Activated CD4-positive, alpha-beta T cell treated with anti-CD3 and anti-CD28 coated beads, Interleukin-2, Interleukin-4, amounts not matched to agents 100 ng/mL and 50 ng/mL, durations not matched to agents 16 hours and 8 hours (primary cell): Measurements from ENCODE around the gene KCNJ9.

Experiments
- DNase-seq: peaks from one replicate; pipeline ENCODE4 v3.0.0-alpha.2; 2020; ENCODE audit warnings: low spot score

KCNJ9 gene

GRCh38 chr1:160066829-160067745 lies 14.3 kb upstream of the KCNJ9 start:
- DNase-seq: no peak

GRCh38 chr1:160068225-160068624 lies 13.1 kb upstream of the KCNJ9 start:
- no peak for DNase-seq

DNA sequence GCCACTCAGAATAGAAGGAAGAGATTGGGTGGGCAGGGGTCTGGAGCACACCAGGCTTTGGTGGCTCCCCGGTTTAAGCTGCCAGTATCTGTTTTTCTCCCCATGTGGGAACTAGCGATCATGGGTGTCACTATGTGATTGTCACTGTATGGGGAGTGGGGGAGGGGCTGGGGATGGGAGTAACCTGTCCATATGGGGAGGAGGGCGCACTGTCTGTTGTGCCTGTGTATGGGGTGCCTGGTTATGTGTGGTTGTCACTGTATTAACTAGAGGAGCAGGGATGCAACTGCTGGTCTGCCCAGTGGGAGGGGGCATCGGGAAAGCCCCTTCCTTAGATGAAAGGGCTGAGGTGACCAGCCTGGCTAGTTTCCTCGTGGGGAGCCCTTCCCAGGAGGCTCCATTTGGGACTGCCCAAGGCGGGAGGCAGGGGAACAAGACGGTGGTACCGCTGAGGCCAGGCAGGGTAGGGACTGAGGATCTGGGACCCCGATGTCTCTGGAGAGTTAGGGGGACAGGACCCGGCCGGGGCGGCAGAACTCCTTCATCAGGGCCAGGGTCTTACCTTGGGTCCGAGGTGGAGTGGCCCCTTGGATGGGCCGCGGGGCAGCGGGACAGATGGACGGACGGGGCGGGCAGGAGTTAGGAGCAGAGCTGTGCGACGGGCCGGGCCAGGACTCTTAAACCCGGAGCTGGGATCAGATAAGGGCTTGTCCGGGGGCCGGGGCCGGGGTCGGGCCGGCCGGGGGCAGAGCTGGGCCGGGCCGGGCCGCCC lies 11.7 kb upstream of the KCNJ9 start, which contains the start of gene KCNJ10:
TSS of gene KCNJ10 (minus strand) at position 701 of the 772 bp plus-strand sequence. CDS start 27,628 bp downstream, outside the sequence.
- no peak for DNase-seq

DNA sequence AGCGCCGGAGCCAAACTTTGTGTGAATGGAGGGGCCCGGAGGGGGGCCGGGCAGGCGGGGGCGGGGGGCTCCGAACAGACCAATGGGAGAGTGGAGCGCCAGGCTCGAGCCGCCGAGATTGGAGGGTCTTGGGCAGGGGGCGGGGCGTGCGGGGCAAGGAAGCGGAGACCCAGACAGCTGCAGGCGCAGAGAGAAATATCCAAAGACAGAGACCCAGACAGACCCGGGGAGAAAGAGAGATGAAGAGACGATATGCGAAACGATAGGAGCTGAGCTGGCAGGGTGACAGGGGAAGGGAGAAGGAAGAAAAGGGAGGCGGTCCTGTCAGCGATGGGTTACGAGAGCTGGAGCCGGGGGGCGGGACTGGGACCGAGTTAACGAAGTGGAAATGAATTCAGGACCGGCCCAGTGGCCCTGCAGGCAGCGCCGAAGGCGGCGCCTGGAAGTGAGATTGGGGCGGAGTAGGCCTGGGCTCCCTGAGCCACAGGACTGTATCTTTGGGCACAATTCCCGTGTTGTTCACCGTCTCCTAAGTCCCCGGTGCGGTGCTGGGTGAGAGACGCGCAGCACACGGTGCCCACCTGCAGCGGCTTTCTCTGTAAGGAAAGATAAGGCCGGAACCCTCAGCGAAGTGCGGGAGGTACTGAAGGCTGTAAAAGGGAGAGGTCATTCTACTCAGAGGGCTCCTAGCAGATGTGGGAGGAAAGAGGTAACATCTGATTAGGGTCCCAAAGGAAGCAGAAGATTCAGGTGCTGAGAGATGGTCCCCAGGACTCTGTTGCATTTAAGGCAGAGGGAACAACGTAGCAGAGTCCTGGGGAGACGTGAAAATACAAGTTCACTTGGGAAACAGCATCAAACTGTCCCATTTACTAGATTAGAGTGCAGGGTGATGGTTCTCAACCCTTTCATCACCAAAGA lies 10.8 kb upstream of the KCNJ9 start:
- peak; percentile 28 for DNase-seq

- no peak for DNase-seq
Measured at GRCh38 chr1:160071289-160071688, 10.0 kb upstream of the KCNJ9 start.

DNA sequence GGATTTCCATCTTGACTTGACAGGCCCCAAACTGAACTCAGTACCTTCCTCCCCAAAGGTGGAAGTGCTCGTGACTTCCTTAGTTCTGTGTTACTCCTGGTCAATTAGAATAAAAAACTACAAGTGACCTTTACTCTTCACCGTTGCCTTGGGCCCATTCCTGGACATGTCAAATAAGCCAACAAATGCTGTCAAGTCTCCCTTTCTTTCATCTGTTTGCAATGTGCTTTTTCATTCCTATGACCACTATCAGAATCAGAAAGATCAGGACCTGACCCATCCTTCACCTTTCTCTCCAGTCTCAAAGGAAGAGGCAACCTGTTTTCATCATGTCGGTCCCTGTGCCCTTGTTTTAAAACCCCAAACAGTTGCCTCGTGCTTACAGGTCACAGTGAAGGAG lies 6.5 kb upstream of the KCNJ9 start:
- DNase-seq: no peak

DNA sequence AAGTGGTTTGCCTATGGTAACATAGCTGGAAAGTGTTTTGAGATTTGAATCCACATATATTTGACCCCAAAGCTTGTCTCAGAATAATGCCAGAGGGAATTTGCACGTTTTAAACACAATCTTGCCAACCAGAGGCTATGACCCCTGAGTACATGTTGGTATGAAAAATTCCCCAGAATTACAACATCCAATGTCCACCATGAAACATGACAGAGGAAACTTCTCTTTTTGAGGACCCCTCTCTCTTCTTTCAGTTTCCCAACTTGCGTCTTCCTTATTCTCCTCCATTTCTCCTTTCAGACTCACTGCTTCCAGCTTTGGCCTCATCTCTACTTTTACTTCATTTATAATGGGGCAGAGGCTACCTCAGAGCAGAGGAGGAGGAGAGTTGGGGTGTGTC lies 5.5 kb upstream of the KCNJ9 start:
- no peak for DNase-seq

- DNase-seq: no peak
Measured at GRCh38 chr1:160076295-160076694, 5.0 kb upstream of the KCNJ9 start.

DNA sequence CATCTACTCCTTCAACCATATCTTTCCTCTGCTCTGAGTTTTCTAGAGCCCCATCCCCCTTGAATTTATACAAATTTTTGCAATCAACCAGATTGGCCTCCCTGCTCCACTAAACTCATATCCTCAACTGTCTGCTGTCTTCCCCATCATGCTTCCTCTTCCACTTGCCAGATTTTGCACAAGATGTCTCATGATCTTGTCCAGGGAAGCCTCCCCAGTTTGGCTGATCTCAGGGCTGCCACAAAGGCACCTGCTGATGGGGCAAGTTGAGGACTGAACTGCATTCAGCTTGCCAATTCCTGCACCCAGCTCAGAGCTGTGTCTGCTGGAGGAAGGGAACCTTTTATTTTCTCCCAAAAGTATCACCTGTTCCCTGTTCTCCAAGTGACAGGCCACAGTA lies 3.9 kb upstream of the KCNJ9 start:
- DNase-seq: no peak

DNA sequence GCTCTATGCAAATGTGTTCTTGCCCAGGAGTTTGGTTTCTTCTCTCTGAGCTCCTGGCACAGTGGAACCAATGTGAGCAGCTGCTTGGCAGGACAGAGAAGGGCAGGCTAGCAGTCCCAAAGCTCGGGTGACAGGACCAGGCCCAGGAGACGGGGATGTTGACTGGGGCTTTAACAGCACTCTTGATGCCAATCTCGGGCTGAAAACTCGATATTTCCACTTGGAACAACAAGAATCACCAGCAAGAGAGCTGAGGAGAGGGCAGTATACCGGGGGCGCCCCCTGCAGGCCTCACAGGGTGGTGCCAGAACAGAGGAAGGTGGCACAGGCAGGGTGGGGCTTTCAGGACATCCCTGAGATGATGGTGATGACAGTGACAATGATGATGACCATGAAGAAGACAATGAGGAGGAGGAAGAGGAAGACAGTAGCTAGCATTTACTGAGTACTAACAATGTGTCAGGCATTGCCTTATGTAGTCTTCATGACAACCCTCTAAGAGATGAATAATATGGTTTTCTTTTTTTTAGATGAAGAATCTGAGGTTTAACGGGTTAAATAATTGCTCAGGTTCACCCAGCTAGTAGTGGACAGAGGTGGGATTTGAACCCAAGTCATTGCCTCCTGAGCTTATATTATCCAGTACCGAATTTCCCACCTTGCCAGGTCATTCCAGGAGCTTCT lies 2.7 kb upstream of the KCNJ9 start:
- peak; percentile 68 for DNase-seq

DNA sequence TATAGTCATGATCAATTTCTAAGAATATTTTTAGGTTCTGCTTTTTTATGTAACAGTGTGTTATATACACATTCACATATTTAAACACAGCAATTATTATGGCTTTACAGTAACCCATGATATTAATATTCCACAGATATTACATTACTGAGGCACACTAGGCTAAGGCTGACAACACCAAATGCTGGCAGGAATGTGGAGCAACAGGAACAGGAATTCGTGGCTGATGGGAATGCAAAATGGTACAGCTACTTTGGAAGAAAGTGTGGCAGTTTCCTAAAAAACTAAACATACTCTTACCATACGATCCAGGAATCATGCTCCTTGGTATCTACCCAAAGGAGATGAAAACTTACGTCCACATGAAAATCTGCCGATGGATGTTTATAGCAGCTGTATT lies 1.9 kb upstream of the KCNJ9 start:
- no peak for DNase-seq

GRCh38 chr1:160080381-160081100 lies 797 bp upstream of the KCNJ9 start:
- DNase-seq: no peak

GRCh38 chr1:160082487-160082886 lies 1.1 kb downstream of the KCNJ9 start:
- DNase-seq: no peak

- DNase-seq: no peak
Measured at GRCh38 chr1:160082926-160083325, 1.6 kb downstream of the KCNJ9 start.

GRCh38 chr1:160083968-160084770 lies 2.8 kb downstream of the KCNJ9 start:
- peak; percentile 59 for DNase-seq

- no peak for DNase-seq
Measured at GRCh38 chr1:160084771-160085321, 3.5 kb downstream of the KCNJ9 start.

DNA sequence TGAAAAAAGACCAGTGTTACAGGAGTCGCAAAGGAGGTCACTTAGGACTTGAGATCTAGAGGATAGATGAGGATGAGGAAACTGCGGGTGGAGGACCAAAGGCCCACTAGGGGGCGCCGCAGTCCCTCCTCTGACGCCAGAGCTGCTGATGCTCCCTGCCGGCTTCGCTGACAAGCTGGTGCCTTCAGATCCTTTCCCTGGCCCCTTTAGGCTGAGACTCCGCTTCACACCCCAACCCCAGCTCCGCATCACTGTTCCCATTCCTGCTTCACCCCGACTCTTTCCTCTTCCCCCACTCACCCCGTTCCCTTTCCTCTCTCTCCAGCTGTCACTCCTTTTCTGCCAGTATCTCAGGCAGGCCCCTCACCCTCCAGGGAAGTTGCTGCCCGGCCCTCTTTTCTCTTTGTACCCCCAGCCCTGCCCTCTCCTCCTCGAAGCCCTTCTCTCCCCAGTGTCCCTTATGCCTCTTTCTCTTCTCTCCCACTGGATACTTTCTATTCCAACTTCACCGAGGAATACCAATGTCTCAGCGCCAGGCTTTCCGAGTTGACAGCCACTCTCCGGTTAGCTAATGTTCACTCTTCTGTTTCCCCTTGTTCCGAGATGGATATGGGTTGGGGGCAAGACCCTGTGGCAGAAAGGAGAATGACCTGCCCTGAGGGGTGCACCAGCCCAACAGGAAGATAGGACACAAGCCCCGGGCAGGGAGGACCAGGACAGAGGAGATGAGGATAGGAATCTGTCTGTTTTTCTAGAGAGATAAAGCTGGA lies 4.5 kb downstream of the KCNJ9 start:
- peak; percentile 78 for DNase-seq

GRCh38 chr1:160086456-160086892 lies 5.1 kb downstream of the KCNJ9 start:
- no peak for DNase-seq
